ENCODE measurements around the gene DNASE2B. TPM values are rescaled to one million over a fixed set of nuclear protein-coding genes. Genes with fewer than 3 reads are reported as not detected.

The DNASE2B gene
- polyA plus RNA-seq, 3 donors = 0.07 TPM; not detected in 2

GRCh38 chr1:84370266-84370665 is 28.0 kb upstream of the DNASE2B start:
- 84 to 100% (median 92%) methylated on average over 1 of the region's 1 CpG for WGBS, 3 donors
- H3K27ac ChIP-seq (ENCODE audit: low read depth, low read length) = no peak overlapping the region

- 91 to 94% (median 94%) methylated on average over 4 of the region's 4 CpGs for WGBS, 3 donors
- H3K27ac ChIP-seq (ENCODE audit: low read depth, low read length) = no peak overlapping the region
These were observed 27.4 kb upstream of the DNASE2B start for GRCh38 chr1:84370831-84371394.

GRCh38 chr1:84373436-84374141 is 24.7 kb upstream of the DNASE2B start:
- WGBS, 3 donors = 37 to 46% (median 40%) methylated on average over 2 of the region's 2 CpGs
- no peak overlapping the region for H3K27ac ChIP-seq (ENCODE audit: low read depth, low read length)

- 59 to 85% (median 62%) methylated on average over 5 of the region's 5 CpGs for WGBS, 3 donors
- H3K27ac ChIP-seq (ENCODE audit: low read depth, low read length) = no peak overlapping the region
These were observed 23.1 kb upstream of the DNASE2B start for GRCh38 chr1:84374991-84375696.

- WGBS, 3 donors = 57 to 86% (median 65%) methylated on average over 7 of the region's 7 CpGs
- H3K27ac ChIP-seq (ENCODE audit: low read depth, low read length) = no peak overlapping the region
These were observed 22.0 kb upstream of the DNASE2B start for GRCh38 chr1:84376000-84376910.

GRCh38 chr1:84377480-84378095 is 20.7 kb upstream of the DNASE2B start:
- 35 to 46% (median 37%) methylated on average over 3 of the region's 3 CpGs for whole genome bisulfite sequencing, 3 donors
- H3K27ac ChIP-seq (ENCODE audit: low read depth, low read length) = no peak overlapping the region

GRCh38 chr1:84379138-84379916 is 19.0 kb upstream of the DNASE2B start:
- H3K27ac ChIP-seq (ENCODE audit: low read depth, low read length) = no peak overlapping the region
- WGBS, 3 donors = 49 to 86% (median 67%) methylated on average over 4 of the region's 4 CpGs

GRCh38 chr1:84379917-84380180 is 18.4 kb upstream of the DNASE2B start:
- WGBS, 3 donors = 69 to 74% (median 70%) methylated on average over 1 of the region's 1 CpG
- H3K27ac ChIP-seq (ENCODE audit: low read depth, low read length) = no peak overlapping the region

GRCh38 chr1:84382127-84382526 is 16.2 kb upstream of the DNASE2B start:
- WGBS, 3 donors = 82 to 88% (median 87%) methylated on average over 3 of the region's 3 CpGs
- H3K27ac ChIP-seq (ENCODE audit: low read depth, low read length) = no peak overlapping the region

- WGBS, 3 donors = 77 to 95% (median 87%) methylated on average over 1 of the region's 1 CpG
- no peak overlapping the region for H3K27ac ChIP-seq (ENCODE audit: low read depth, low read length)
These were observed 12.9 kb upstream of the DNASE2B start for GRCh38 chr1:84385347-84385746.

GRCh38 chr1:84386716-84387479 is 11.4 kb upstream of the DNASE2B start:
- H3K27ac ChIP-seq (ENCODE audit: low read depth, low read length) = no peak overlapping the region
- 85 to 90% (median 88%) methylated on average over 5 of the region's 5 CpGs for WGBS, 3 donors

- H3K27ac ChIP-seq (ENCODE audit: low read depth, low read length) = no peak overlapping the region
- 71 to 79% (median 75%) methylated on average over 8 of the region's 8 CpGs for WGBS, 3 donors
These were observed 10.7 kb upstream of the DNASE2B start for GRCh38 chr1:84387480-84388163.

- H3K27ac ChIP-seq (ENCODE audit: low read depth, low read length) = no peak overlapping the region
These were observed 8.1 kb upstream of the DNASE2B start for GRCh38 chr1:84390226-84390625.

GRCh38 chr1:84401156-84401555 is 2.9 kb downstream of the DNASE2B start:
- WGBS, 3 donors = 52 to 56% (median 55%) methylated on average over 3 of the region's 3 CpGs
- H3K27ac ChIP-seq (ENCODE audit: low read depth, low read length) = no peak overlapping the region

- H3K27ac ChIP-seq (ENCODE audit: low read depth, low read length) = no peak overlapping the region
These were observed 3.8 kb downstream of the DNASE2B start for GRCh38 chr1:84402060-84402459.

GRCh38 chr1:84402501-84402900 is 4.2 kb downstream of the DNASE2B start:
- H3K27ac ChIP-seq (ENCODE audit: low read depth, low read length) = no peak overlapping the region

- 72 to 87% (median 73%) methylated on average over 2 of the region's 2 CpGs for WGBS, 3 donors
- H3K27ac ChIP-seq (ENCODE audit: low read depth, low read length) = no peak overlapping the region
These were observed 5.1 kb downstream of the DNASE2B start for GRCh38 chr1:84403347-84403746.
